K562 (cell line): ENCODE results near the gene EXOC7.

Source experiments
- BRCA1 ChIP-seq, 2 experiments: fragments of 450-650 bp in 1 of 2; sonication (generic) in 1 of 2; formaldehyde crosslinking in 1 of 2; IDR thresholded peaks; 2 replicates each; pipeline versions ENCODE4 v1.5.0 to v1.6.1; 2017 to 2020; ENCODE audit warnings: mild to moderate bottlenecking in 1 of 2, missing genetic modification reagents in 1 of 2
- C11orf30 ChIP-seq: fragments of 450-650 bp; IDR thresholded peaks from 2 replicates; pipeline ENCODE4 v1.6.1; 2016; ENCODE audit warnings: low read depth, mild to moderate bottlenecking
- CHCHD3 ChIP-seq: fragments of 250-450 bp; sonication (Bioruptor Pico); IDR thresholded peaks from 2 replicates; pipeline ENCODE4 v2.1.2; 2022; ENCODE audit warnings: mild to moderate bottlenecking
- IRF2 ChIP-seq: sonication (generic); formaldehyde crosslinking; IDR thresholded peaks from 2 replicates; pipeline ENCODE4 v1.8.1; 2022; ENCODE audit warnings: mild to moderate bottlenecking, missing genetic modification reagents
- PHB ChIP-seq: fragments of 250-450 bp; sonication (Bioruptor Pico); IDR thresholded peaks from 2 replicates; pipeline ENCODE4 v1.5.0; 2021
- POLR2A ChIP-seq: fragments of 450-650 bp; conservative IDR thresholded peaks from 2 replicates; pipeline ENCODE4 v1.6.1; 2016
- RERE ChIP-seq: sonication (generic); formaldehyde crosslinking; IDR thresholded peaks from 2 replicates; pipeline ENCODE4 v1.8.0; 2023; ENCODE audit warnings: missing genetic modification reagents, mild to moderate bottlenecking, borderline replicate concordance
- SMAD1 ChIP-seq: fragments of 150-350 bp; IDR thresholded peaks from 2 replicates; pipeline ENCODE4 v1.6.1; 2014; ENCODE audit warnings: low read length, low read depth; ENCODE audit not compliant: partially characterized antibody
- SMC3 ChIP-seq: conservative IDR thresholded peaks from 2 replicates; pipeline ENCODE4 v1.6.1; 2011; ENCODE audit warnings: low read depth, low read length, improper control_type of control experiment; ENCODE audit not compliant: insufficient read depth
- SNRNP70 ChIP-seq: fragments of 200-400 bp; formaldehyde crosslinking; optimal IDR thresholded peaks from 2 replicates; pipeline ENCODE3; 2017; ENCODE audit warnings: low read depth, low read length
- TCF7 ChIP-seq: sonication (generic); IDR thresholded peaks from 2 replicates; pipeline ENCODE4 v1.6.1; 2016; ENCODE audit warnings: antibody characterized with exemption, borderline replicate concordance
- TCF7L2 ChIP-seq: fragments of 150-350 bp; IDR thresholded peaks from 2 replicates; pipeline ENCODE4 v1.6.1; 2016; ENCODE audit warnings: low read depth, mild to moderate bottlenecking, low read length, moderate library complexity
- ZNF140 ChIP-seq: fragments of 250-450 bp; sonication (Bioruptor Pico); IDR thresholded peaks from 2 replicates; pipeline ENCODE4 v1.8.0; 2021; ENCODE audit warnings: moderate library complexity, mild to moderate bottlenecking, inconsistent platforms
- ZNF764 ChIP-seq: fragments of 250-450 bp; sonication (Bioruptor Pico); IDR thresholded peaks from 2 replicates; pipeline ENCODE4 v1.4.0; 2020; ENCODE audit warnings: low read depth, mild to moderate bottlenecking, moderate library complexity

- TF ChIP-seq TCF7L2 (no peak), SNRNP70 (no peak), ZNF140 (CRISPR knock-in tag) (no peak), ZNF764 (CRISPR knock-in tag) (no peak), PHB (CRISPR knock-in tag) (no peak), TCF7 (no peak), SMAD1 (no peak), CHCHD3 (CRISPR knock-in tag) (no peak), RERE (CRISPR knock-in tag) (no peak), SMC3 (no peak), C11orf30 (no peak), BRCA1 (IDR thresholded peaks at IDR 0.05) (no peak), BRCA1 (CRISPR knock-in tag; IDR thresholded peaks at IDR 0.05) (no peak), POLR2A (no peak), IRF2 (CRISPR knock-in tag) (no peak)
Measured at GRCh38 chr17:76048025-76048605, 55.5 kb downstream of the EXOC7 start.
